Mucosa of gallbladder (tissue), 1 donor: ENCODE data around the gene TAF1C. TPM values are rescaled to one million over a fixed set of nuclear protein-coding genes. Genes with fewer than 3 reads are reported as not detected.
"Not testable (repeated sequence)": the region's sequence is repeated elsewhere in the genome, so short reads cannot be mapped to it uniquely, and the experiment has no call there.

ENCODE experiments used
- DNase-seq: peaks from one replicate; pipeline ENCODE4 v3.0.0-alpha.2; 2020; ENCODE audit warnings: low spot score
- total RNA-seq: library from RNA; stranded (reverse); gene quantifications from one replicate; pipeline ENCODE4 v1.2.1, GENCODE V29; 2021
- donor health status: DM: no; HTN: no; CAD: no.

TAF1C gene, protein sequence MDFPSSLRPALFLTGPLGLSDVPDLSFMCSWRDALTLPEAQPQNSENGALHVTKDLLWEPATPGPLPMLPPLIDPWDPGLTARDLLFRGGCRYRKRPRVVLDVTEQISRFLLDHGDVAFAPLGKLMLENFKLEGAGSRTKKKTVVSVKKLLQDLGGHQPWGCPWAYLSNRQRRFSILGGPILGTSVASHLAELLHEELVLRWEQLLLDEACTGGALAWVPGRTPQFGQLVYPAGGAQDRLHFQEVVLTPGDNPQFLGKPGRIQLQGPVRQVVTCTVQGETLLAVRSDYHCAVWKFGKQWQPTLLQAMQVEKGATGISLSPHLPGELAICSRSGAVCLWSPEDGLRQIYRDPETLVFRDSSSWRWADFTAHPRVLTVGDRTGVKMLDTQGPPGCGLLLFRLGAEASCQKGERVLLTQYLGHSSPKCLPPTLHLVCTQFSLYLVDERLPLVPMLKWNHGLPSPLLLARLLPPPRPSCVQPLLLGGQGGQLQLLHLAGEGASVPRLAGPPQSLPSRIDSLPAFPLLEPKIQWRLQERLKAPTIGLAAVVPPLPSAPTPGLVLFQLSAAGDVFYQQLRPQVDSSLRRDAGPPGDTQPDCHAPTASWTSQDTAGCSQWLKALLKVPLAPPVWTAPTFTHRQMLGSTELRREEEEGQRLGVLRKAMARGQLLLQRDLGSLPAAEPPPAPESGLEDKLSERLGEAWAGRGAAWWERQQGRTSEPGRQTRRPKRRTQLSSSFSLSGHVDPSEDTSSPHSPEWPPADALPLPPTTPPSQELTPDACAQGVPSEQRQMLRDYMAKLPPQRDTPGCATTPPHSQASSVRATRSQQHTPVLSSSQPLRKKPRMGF
- 56.5 TPM for total RNA-seq

DNA sequence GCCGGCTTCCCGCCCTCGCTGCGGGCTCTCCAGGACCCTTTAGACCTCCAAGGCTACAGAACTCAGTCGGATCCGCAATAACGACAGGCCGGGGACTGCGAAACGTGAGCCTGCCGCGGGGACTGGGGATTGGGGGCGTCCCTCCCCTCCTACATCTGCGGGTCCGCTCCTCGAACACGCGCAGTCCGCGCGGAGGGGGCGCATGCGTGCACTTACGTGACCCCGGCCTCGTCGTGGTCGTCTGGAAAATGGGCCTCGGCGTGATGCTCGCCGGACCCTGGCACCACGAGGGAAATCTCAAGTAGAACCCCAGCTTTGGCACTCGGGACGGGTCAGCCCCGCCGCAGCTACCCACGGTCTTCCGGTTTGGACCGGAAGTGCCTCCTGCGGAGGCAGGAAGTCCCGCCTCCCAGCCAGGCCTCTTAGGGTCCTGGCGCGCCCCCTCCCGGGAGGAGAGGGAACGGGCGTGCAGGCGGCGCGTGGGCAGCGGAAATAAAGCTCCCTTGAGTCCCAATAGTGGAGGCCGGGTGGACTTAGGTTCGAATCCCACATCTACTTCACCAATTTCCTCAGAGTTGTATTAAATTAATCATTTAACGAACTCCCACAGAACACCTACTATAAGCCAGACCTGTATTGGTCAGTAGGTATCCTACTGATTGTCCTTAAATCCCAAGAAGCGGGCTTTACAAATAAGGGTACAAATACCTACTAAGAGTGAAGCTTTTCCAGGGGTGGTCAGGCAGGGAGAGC lies at the start of gene TAF1C:
TSS of gene TAF1C (minus strand) at position 373 of the 753 bp plus-strand sequence. CDS start 2,069 bp downstream, outside the sequence.
- DNase-seq, result peak; percentile 94

DNA sequence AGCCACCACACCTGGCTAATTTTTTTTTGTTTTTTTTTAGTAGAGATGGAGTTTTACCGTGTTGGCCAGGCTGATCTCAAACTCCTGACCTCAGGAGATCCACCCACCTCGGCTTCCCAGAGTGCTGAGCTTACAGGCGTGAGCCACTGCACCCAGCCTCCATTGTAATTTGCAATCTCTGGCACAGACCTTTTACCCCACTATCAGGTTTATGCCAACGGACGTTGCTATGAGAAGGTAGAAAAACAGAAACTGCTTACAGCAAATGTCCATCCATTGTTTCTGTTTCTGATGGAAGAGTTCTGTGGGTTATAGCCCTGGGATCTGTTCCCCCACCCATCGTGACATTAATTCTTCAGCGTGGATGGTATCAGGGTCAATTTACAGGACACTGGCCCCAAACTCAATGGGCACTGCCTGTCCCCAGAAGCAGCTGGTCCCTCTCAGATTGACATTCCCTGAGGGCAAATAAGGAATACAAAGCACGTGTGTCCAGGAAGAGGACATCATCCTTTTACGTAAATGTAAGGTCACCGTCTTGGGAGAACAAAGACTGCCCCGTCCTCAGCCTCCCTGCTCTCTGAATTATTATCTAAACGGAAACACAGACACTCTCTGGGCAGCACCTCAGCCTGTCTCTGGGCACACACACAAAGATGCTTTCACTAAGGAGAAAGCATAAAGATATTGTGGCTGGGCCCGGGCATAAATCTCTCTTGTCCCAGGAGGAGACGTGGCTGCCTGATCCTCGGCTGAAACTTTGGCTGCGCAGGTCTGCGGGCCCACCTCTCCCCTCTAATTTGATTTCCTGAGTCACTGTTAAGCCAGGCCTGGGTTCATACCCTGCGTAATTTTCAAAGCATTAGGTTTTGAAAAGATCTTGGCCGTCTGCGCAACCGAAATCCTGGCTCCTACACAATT lies 47.7 kb upstream of the TAF1C start:
- DNase-seq, result no peak

DNA sequence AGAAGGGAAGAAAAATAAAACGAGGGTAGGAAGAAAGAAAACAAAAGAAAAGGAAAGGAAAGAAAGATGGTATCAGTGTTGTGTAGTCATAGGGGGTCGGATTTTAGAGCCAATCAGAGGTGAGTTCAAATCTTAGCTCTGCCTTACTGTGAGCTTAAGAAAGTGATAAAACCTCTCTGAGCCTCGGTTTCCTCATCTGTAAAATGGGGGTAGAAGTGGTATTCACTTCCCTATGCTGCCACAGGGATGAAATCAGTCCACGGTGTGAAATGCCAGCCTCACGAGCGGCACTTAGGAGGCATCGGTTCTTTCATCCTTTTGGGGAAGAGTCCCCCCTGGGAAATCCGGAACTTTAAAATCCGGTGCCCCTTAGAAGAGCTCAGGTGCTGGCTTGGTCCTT lies 46.9 kb upstream of the TAF1C start:
- no peak for DNase-seq

DNA sequence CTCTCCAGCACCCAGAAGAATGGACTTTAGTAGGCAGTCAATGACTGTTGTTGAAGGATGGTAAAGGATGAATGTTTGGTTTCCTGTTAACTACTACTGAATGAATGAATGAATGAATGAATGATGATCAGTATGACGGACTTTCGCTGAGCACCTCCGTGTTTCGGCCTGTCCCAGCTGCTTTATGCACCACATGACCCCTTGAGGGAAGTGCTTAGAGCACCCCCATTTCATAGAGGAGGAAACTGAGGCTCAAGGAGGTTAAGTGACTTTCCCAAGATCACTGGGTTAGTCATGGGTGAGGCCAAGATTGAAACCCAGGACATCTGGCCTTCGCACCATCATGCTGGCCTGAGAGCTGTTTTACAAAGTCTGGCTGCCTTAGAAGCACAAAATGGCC lies 46.1 kb upstream of the TAF1C start:
- no peak for DNase-seq

DNA sequence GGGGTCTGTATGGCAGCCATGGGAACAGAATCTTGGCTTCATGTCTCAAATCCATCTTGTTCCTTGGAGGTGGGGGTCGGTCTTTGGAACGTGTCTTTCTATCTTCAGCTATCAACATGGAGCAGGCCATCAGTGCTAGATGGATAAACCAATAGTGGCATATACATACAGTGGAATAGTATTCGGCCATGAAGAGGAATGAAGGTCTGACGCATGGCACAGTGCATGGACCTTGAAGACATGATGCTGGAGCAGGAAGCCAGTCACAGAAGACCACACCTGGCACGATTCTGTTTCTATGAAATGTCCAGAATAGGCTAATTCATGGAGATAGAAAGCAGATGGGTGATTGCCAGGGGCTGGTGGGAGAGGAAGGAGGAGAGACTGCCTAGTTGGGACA lies 45.2 kb upstream of the TAF1C start:
- DNase-seq, result no peak

DNA sequence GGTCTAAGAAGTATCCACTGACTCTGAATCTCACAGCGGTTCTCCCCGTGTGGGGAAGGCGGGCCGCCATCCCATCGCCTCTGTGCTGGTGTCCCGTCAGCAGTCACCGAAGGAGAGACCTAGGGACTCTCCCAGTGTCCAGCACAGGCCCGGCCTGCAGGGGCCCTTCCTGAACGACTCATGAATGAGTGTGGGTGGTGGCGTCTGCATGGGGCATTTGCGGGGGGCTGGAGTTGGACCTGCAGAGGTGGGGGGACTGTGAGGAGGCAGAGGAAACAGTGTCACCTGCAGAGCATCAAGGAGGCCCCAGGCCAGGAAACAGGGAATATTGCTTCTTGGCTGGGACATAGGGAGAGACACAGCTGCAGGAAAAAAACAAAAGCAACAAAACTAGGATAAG lies 42.6 kb upstream of the TAF1C start:
- DNase-seq, result no peak

DNA sequence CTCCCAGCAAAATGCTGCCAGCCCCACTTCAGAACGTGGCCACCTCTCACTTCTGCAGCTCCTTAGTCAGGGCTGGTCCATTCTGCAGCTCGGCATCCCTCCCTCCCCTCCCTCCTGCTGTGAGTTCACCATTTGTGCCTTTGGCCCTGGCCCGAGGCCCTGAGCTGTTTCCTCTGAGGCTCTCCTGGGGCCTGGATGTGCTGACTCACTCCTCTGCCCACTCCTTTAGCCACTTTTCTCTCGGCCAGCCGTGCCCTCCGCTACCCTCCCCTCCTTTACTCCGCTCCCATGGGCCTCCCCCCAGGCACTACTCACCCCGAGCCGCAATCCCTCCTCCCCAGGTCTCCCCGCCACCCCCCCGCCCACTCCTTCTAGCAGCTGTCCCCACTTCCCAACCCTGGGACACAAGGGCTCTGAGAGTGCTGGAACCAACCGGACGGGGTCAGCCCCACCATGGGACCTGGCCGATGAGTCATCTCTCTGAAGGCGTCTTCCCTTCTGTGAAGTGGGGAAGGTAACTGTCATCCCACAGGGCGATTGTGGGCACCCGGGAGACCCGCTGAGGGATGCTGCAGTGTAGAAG lies 41.5 kb upstream of the TAF1C start:
- DNase-seq, result peak; percentile 51

DNA sequence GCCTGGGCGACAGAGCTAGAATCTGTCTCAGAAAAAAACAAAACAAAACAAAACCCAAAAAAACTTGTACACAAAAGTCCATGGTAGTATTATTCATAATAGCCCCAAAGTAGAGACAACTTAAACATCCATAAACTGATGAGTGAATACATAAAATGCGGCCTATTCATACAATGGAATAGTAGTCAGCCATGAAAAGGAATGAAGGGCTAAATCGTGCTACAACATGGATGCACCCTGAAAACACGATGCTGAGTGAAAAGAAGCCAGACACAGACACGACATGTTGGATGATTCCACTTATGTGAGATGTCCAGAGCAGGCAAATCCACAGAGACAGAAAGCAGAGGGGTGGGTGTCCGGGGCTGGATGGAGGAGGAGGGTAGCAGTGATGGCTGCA lies 40.7 kb upstream of the TAF1C start:
- no peak for DNase-seq

DNA sequence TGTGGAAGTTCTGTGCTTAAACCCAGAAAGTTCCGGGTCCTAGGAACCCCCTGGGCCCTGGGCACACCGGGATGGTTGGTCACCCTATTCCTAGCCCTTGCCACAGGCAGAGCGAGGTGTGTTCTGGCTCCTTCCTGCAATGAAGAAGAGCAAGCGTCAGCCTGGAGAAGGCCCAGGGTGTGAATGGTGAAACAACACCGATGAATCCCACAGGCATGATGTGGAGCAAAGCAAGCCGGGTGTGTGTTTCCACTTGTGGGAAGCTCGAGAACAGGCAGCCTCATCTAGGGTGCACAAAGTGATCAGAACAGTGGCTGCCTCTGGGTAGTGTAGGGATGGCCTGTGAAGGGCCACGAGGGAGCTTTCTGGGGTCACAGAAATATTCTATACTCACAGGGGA lies 39.2 kb upstream of the TAF1C start:
- no peak for DNase-seq

DNA sequence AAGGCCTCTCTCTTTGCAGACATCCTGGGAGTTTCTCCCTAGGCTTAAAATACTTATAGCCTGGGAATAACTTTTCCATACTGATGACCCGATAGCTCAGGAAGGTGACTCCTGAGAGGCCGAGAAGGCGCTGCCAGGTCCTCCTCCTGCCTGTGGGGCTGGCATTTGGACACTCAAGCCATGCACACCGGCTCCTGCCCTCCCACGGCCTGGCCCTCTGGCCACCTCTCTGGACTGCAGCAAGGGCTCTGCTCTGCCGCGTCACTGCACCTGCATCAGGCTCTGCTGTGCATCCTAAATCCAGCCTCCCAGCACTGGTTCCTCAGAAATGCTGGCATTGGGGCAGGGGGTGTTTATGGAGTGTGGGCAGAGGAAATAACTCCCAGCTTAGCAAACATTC lies 38.7 kb upstream of the TAF1C start:
- no peak for DNase-seq

DNA sequence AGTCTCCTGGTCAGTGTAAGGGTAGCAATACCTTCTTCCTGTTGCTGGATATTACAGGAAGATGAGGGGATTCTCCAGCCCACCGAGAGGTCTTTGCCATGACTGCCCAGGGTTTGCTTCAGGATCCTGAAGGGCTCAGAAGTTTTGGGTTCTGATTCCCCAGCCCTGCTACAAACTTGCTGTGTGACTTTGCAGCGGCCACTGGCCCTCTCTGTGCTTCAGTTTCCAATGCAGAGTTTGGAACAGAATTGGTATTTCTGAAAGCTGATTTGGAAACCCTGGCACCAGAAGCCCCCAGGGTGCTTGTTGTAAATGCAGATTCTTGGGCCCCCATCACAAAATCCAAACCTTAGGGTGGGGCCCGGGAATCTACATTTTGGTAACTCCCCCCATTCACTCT lies 38.3 kb upstream of the TAF1C start:
- DNase-seq, result no peak

DNA sequence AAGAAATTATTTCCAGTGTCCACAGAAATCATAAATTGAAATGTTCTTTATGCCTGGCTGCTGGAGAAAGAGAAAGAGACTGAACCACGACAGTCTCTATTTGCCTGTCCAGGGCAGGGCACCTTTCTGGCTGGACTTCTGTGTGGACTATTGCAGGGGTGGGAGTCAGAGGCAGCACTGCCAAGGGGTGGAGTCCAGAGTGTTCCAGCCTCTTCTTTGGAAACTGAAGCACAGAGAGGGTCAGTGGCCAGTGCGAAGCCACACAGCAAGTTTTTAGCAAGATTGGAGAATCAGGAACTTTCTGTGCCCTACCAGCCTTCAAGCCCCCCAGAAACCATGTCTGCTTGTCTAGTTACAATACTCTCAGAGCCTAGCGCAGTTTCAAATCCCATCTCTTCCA lies 37.7 kb upstream of the TAF1C start:
- DNase-seq, result no peak

DNA sequence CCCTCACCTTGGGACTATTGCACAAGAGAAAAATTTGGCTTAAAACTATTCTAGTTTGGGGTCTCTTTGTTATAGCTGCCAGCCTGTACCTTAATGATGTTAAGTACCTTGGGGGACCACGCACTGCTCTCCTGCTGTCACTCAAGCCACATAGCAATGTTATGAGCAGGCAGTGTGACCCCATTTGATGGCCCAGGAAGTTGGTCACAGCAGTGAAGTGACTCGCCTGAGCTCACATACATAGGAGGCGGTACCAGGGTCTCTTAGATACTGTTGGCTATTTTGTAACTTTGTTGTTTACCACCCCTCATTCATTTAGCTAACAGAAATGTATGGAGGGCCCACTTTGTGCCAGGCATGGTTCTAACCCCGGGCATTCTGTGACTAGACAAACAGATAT lies 36.6 kb upstream of the TAF1C start:
- no peak for DNase-seq

DNA sequence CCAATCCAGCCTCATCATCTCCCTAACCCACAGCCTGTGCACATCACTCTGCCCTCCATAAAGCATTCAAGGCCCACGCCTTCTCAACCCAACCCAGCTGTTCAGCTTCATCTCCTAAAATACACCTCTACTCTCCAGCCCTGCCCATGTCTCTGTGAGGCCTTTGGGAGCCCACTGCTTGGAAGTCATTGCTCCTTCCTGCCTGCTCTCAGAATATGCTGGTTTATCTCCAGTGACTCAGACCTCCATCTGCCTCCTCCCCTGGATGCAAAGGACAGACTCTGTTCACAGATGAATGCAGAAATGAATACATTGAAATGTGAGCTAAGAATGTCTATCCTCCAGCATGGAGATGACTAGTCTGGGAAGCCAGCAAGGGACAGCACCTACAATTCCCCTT lies 34.0 kb upstream of the TAF1C start:
- DNase-seq, result no peak

DNA sequence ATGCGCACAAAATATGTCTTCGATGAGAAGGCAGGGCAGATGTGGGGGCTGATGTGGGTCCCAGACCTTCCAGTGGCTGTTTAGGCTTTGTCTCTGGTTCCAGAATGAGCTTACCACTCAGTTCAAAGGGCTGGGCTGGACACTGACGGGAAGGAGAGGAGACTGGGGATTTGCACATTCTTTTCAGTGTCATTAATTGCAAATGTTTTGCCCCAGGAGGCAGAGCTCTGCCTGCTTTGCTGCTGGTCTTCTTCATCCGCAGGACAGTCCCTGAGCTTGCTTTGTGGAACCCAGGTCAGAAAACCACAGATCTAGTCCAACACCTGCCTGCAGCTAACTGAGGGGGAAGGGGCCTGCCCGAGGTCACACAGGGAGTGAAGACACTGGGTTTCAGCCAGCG lies 32.1 kb upstream of the TAF1C start:
- DNase-seq, result no peak

DNA sequence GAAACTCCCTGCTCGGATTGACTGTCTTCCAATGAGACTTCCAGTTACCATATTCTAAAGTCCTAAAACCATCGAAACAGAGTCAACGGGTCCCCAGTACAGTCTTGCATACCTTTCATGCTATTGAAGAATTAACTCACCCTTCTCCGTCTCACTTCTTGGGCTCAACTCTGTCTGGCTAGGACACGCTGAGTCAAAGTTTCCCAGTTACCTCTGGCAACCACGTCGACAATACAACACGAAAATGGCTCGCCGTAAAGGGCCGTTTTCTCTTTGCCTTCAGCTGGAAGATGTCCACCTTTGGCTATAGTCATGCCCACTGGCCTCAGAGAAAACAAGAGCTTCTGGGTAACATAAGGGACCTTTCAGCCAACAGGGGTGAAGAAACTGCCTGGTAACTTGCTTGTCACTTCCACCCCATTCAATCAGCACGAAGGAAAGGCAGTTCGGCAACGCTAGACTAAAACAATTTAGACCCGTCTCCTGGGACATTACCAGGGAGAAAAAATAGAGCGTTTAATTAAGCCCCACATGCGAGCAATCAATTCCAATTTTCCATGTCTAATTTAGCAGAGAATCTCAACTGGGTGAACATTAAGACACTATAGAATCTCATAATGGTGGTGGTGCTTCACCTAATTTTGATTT lies 31.4 kb upstream of the TAF1C start:
- no peak for DNase-seq

DNA sequence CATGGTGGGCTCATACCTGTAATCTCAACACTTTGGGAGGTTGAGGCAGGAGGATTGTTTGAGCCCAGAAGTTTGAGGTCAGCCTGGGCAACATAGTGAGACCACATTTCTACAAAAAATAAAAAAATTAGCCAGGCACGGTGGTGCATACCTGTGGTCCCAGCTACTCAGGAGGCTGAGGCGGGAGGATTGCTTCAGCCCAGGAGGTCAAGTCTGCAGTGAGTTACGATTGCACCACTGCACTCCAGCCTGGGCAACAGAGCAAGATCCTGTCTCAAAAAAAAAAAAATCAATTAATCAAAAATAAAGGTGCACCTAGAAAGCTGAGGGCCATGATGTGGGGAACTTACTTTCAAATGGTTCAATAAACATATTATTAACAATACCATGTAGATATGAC lies 29.3 kb upstream of the TAF1C start:
- not testable (repeated sequence) for DNase-seq

DNA sequence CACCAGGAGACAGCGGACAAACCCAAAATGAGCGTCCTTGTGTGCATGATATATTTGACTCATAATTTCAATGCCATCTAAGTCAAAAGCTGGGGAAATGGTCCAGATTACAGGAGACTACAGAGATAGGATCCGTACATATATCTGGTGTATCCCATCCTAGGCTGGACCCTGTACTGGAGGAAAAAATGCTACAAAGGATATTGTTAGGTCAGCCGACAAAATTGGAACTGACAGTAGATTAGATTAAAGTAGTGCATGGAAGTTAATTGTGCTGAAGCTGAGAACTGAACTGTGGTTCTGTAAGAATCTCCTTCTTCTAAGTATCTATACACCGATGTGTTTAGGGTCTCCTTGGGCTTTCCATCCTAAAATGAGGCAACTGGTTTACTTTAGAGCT lies 28.7 kb upstream of the TAF1C start:
- no peak for DNase-seq

DNA sequence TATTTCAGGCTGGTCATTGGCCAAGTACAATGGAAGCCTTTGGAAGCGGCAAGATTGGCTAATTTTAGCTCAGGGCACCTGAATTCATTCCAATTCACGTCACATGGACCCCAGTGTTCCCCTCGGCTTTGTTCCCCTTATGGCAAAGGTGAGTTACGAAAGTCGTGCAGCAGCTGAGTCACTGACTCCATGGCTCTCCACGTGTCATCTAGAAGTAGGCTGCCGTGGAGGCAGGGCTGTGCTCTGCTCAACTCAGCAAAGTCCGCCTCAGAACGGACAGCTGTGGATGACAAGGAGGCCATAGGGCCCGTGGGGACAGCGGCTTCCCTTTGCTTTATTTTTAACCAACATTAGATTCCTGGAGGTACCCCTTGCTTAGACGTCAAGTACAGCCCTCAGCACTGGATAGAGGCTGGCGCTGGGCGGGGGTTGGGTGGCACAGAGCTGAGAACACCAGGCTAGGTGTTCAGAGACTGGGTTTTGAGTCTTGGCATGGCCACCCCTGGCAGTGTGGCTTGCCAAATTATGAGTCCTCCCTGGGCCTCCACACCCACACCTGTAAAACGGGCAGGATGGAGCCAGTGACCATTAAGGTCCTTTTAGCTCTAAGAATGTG lies 27.7 kb upstream of the TAF1C start:
- no peak for DNase-seq

DNA sequence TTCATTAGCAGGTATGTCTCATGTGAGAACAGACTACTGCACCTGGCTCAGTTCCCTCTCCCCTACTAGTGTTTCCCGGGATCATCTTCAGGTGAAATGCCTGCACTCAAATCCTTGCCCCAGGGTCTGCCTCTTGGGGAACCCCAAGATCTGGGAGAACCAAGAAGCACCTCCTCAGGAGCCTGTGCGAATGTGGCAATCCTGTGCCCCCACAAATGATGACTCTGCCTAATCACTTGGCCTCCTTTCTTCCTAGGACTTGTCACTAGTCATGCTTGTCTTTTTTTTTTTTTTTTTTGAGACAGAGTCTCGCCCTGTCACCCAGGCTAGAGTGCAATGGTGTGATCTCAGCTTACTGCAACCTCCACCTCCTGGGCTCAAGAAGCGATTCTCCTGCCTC lies 25.8 kb upstream of the TAF1C start:
- no peak for DNase-seq
